IMR-90 (cell line): ENCODE data around the gene FAM120A.

Source experiments
- BHLHE40 ChIP-seq: fragments of 150-350 bp; IDR thresholded peaks from 2 replicates; pipeline ENCODE4 v1.6.1; 2016; ENCODE audit warnings: mild to moderate bottlenecking, low read depth, low read length
- CHD1 ChIP-seq: IDR thresholded peaks from 2 replicates; pipeline ENCODE4 v1.6.1; 2012; ENCODE audit warnings: low read depth, low read length, improper control_type of control experiment
- POLR2A ChIP-seq: IDR thresholded peaks from 2 replicates; pipeline ENCODE4 v1.6.1; 2012; ENCODE audit warnings: mild to moderate bottlenecking, low read depth, low read length
- RAD21 ChIP-seq: IDR thresholded peaks from 2 replicates; pipeline ENCODE4 v1.6.1; 2012; ENCODE audit warnings: low read length, improper control_type of control experiment
- RFX5 ChIP-seq: IDR thresholded peaks from 2 replicates; pipeline ENCODE4 v1.8.0; 2012; ENCODE audit warnings: low read depth, mild to moderate bottlenecking, low read length, moderate library complexity
- TF ChIP-seq, protein P1 (sequence below): conservative IDR thresholded peaks from 2 replicates; pipeline ENCODE4 v1.5.1; 2012; ENCODE audit warnings: mild to moderate bottlenecking, low read depth, low read length, improper control_type of control experiment

GRCh38 chr9:93417538-93417937 is 33.9 kb upstream of the FAM120A start:
- TF ChIP-seq, protein P1, sequence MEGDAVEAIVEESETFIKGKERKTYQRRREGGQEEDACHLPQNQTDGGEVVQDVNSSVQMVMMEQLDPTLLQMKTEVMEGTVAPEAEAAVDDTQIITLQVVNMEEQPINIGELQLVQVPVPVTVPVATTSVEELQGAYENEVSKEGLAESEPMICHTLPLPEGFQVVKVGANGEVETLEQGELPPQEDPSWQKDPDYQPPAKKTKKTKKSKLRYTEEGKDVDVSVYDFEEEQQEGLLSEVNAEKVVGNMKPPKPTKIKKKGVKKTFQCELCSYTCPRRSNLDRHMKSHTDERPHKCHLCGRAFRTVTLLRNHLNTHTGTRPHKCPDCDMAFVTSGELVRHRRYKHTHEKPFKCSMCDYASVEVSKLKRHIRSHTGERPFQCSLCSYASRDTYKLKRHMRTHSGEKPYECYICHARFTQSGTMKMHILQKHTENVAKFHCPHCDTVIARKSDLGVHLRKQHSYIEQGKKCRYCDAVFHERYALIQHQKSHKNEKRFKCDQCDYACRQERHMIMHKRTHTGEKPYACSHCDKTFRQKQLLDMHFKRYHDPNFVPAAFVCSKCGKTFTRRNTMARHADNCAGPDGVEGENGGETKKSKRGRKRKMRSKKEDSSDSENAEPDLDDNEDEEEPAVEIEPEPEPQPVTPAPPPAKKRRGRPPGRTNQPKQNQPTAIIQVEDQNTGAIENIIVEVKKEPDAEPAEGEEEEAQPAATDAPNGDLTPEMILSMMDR: no peak
- TF ChIP-seq BHLHE40 (no peak), POLR2A (no peak), CHD1 (no peak), RAD21 (no peak), RFX5 (no peak)
